ENCODE measurements around the gene PNPLA2.

GRCh38 chr11:825366-826226 lies 6.9 kb downstream of the PNPLA2 start:
- TF ChIP-seq, protein P1, sequence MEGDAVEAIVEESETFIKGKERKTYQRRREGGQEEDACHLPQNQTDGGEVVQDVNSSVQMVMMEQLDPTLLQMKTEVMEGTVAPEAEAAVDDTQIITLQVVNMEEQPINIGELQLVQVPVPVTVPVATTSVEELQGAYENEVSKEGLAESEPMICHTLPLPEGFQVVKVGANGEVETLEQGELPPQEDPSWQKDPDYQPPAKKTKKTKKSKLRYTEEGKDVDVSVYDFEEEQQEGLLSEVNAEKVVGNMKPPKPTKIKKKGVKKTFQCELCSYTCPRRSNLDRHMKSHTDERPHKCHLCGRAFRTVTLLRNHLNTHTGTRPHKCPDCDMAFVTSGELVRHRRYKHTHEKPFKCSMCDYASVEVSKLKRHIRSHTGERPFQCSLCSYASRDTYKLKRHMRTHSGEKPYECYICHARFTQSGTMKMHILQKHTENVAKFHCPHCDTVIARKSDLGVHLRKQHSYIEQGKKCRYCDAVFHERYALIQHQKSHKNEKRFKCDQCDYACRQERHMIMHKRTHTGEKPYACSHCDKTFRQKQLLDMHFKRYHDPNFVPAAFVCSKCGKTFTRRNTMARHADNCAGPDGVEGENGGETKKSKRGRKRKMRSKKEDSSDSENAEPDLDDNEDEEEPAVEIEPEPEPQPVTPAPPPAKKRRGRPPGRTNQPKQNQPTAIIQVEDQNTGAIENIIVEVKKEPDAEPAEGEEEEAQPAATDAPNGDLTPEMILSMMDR (IDR thresholded peaks at IDR 0.05): no peak
- no peak for TF ChIP-seq POLR2A (IDR thresholded peaks at IDR 0.05)

Measured in uterus (tissue), 2 donors.